ENCODE results near the gene SCAMP3.
"Not testable (repeated sequence)": the region's sequence is repeated elsewhere in the genome, so short reads cannot be mapped to it uniquely, and the experiment has no call there.

GRCh38 chr1:155211381-155212050 is 50.6 kb downstream of the SCAMP3 start:
- TF ChIP-seq CTCF (conservative IDR thresholded peaks at IDR 0.05 in 1 of 2, IDR thresholded peaks at IDR 0.05 in 1 of 2; ENCODE audit: extremely low read depth in 1 of 2, insufficient read depth in 1 of 2, low read depth in 1 of 2, low read length in 2 of 2); EZH2 (IDR thresholded peaks at IDR 0.05; ENCODE audit: borderline replicate concordance, low read length): not testable (repeated sequence)

Data from mammary epithelial cell (primary cell).